ENCODE data around the gene AKAP13.

- no peak for TF ChIP-seq HDAC2 (IDR thresholded peaks at IDR 0.05; ENCODE audit: borderline replicate concordance in 1 of 2, low read depth in 2 of 2, low read length in 2 of 2)
- no peak for TF ChIP-seq POLR2A (IDR thresholded peaks at IDR 0.05; ENCODE audit: control extremely low read depth in 1 of 2, low read depth in 2 of 2, low read length in 2 of 2)
- TF ChIP-seq CTCF (IDR thresholded peaks at IDR 0.05; ENCODE audit: control extremely low read depth in 1 of 3, insufficient read depth in 1 of 3, low read depth in 1 of 3, low read length in 3 of 3), result no peak
- no peak for TF ChIP-seq CEBPB (IDR thresholded peaks at IDR 0.05; ENCODE audit: low read depth, low read length)
- no peak for TF ChIP-seq HDAC6 (IDR thresholded peaks at IDR 0.05; ENCODE audit: low read depth, low read length)
- no peak for TF ChIP-seq RFX5 (IDR thresholded peaks at IDR 0.05; ENCODE audit: borderline replicate concordance, low read depth, low read length)
- TF ChIP-seq JUND (IDR thresholded peaks at IDR 0.05; ENCODE audit: low read length), result no peak
- no peak for TF ChIP-seq ATF2 (IDR thresholded peaks at IDR 0.05; ENCODE audit: low read length)
These were observed 49.1 kb downstream of the AKAP13 start for GRCh38 chr15:85429522-85429921.

Data from H1 (cell line).